WTC11 (cell line): ENCODE data around the gene HES6. TPM values are rescaled to one million over a fixed set of nuclear protein-coding genes. Genes with fewer than 3 reads are reported as not detected.

ENCODE experiments used
- ATAC-seq: fragments of 200-7000 bp; cut with Tn5 transposase; 2 replicates; pipeline ENCODE4 v1.10.0; 2021; ENCODE audit warnings: mild to moderate bottlenecking, moderate library complexity
- CTCF ChIA-PET: fragments of 300-600 bp; sonication (Branson Sonifier 250); formaldehyde crosslinking; loops from one replicate; lab custom pipeline; 2021; ENCODE audit warnings: antibody characterized with exemption; lab: Charles Lee
- POLR2A ChIA-PET: fragments of 350-600 bp; sonication (Branson Sonifier 250); formaldehyde crosslinking; loops from one replicate; lab custom pipeline; 2021; ENCODE audit warnings: antibody characterized with exemption; lab: Charles Lee
- DNase-seq: peaks from one replicate; pipeline ENCODE4 v3.0.0; 2021; ENCODE audit warnings: low spot score
- H3K27ac Mint-ChIP-seq: 2 replicates; pipeline ENCODE4 v1.8.0; 2021; ENCODE audit warnings: mixed read lengths
- H3K27me3 Mint-ChIP-seq: 2 replicates; pipeline ENCODE4 v1.8.0; 2021; ENCODE audit warnings: low read depth, mild to moderate bottlenecking, moderate library complexity, mixed read lengths
- H3K36me3 Mint-ChIP-seq: 2 replicates; pipeline ENCODE4 v1.8.0; 2021; ENCODE audit warnings: mixed read lengths
- H3K4me1 Mint-ChIP-seq: 2 replicates; pipeline ENCODE4 v1.8.0; 2022; ENCODE audit warnings: mixed read lengths
- H3K4me3 Mint-ChIP-seq: 2 replicates; pipeline ENCODE4 v1.8.0; 2021; ENCODE audit warnings: mild to moderate bottlenecking, moderate library complexity, mixed read lengths
- H3K9me3 Mint-ChIP-seq: 2 replicates; pipeline ENCODE4 v1.8.0; 2021; ENCODE audit warnings: mixed read lengths
- ATF3 ChIP-seq: sonication (generic); formaldehyde crosslinking; conservative IDR thresholded peaks from 2 replicates; pipeline ENCODE4 v1.8.1; 2022; ENCODE audit warnings: mild to moderate bottlenecking, missing genetic modification reagents
- ATF6 ChIP-seq: sonication (generic); formaldehyde crosslinking; IDR thresholded peaks from 2 replicates; pipeline ENCODE4 v1.8.1; 2023; ENCODE audit warnings: mild to moderate bottlenecking, missing genetic modification reagents
- EMX1 ChIP-seq: fragments of 250-450 bp; sonication (Bioruptor Pico); IDR thresholded peaks from 2 replicates; pipeline ENCODE4 v1.8.0; 2021; ENCODE audit warnings: mild to moderate bottlenecking
- ESRRA ChIP-seq: sonication (generic); formaldehyde crosslinking; IDR thresholded peaks from 2 replicates; pipeline ENCODE4 v1.8.1; 2022; ENCODE audit warnings: mild to moderate bottlenecking, missing genetic modification reagents, borderline replicate concordance
- ETV6 ChIP-seq: sonication (generic); formaldehyde crosslinking; IDR thresholded peaks from 2 replicates; pipeline ENCODE4 v1.8.1; 2022; ENCODE audit warnings: mild to moderate bottlenecking, missing genetic modification reagents
- FOXK1 ChIP-seq: sonication (generic); formaldehyde crosslinking; IDR thresholded peaks from 2 replicates; pipeline ENCODE4 v1.8.0; 2022; ENCODE audit warnings: mild to moderate bottlenecking, moderate library complexity, missing genetic modification reagents
- GABPB1 ChIP-seq: sonication (generic); formaldehyde crosslinking; IDR thresholded peaks from 2 replicates; pipeline ENCODE4 v1.8.1; 2023; ENCODE audit warnings: mild to moderate bottlenecking, missing genetic modification reagents
- GTF2I ChIP-seq: fragments of 250-450 bp; sonication (Bioruptor Pico); conservative IDR thresholded peaks from 2 replicates; pipeline ENCODE4 v1.4.0; 2021; ENCODE audit warnings: mild to moderate bottlenecking
- HMGXB4 ChIP-seq: sonication (generic); formaldehyde crosslinking; IDR thresholded peaks from 2 replicates; pipeline ENCODE4 v1.8.1; 2023; ENCODE audit warnings: mild to moderate bottlenecking, moderate library complexity, missing genetic modification reagents
- MYBL2 ChIP-seq: sonication (generic); formaldehyde crosslinking; IDR thresholded peaks from 2 replicates; pipeline ENCODE4 v1.8.1; 2023; ENCODE audit warnings: mild to moderate bottlenecking, moderate library complexity, missing genetic modification reagents
- NFYB ChIP-seq: sonication (generic); formaldehyde crosslinking; conservative IDR thresholded peaks from 2 replicates; pipeline ENCODE4 v1.8.0; 2022; ENCODE audit warnings: low read depth, missing genetic modification reagents
- PRDM15 ChIP-seq: sonication (generic); formaldehyde crosslinking; IDR thresholded peaks from 2 replicates; pipeline ENCODE4 v1.8.0; 2022; ENCODE audit warnings: missing genetic modification reagents
- SP1 ChIP-seq: sonication (generic); formaldehyde crosslinking; conservative IDR thresholded peaks from 2 replicates; pipeline ENCODE4 v1.8.1; 2022; ENCODE audit warnings: missing genetic modification reagents
- TEAD4 ChIP-seq: sonication (generic); formaldehyde crosslinking; IDR thresholded peaks from 2 replicates; pipeline ENCODE4 v1.8.0; 2022; ENCODE audit warnings: mild to moderate bottlenecking, missing genetic modification reagents
- TP53 ChIP-seq: sonication (generic); formaldehyde crosslinking; IDR thresholded peaks from 2 replicates; pipeline ENCODE4 v1.8.1; 2023; ENCODE audit warnings: mild to moderate bottlenecking, missing genetic modification reagents
- ZBTB21 ChIP-seq: sonication (generic); formaldehyde crosslinking; IDR thresholded peaks from 2 replicates; pipeline ENCODE4 v1.8.1; 2023; ENCODE audit warnings: mild to moderate bottlenecking, missing genetic modification reagents, borderline replicate concordance
- ZNF532 ChIP-seq: fragments of 250-450 bp; sonication (Bioruptor Pico); IDR thresholded peaks from 2 replicates; pipeline ENCODE4 v1.9.0; 2021; ENCODE audit warnings: mild to moderate bottlenecking, borderline replicate concordance
- total RNA-seq: library from RNA; stranded (reverse); gene quantifications from 3 replicates; pipeline ENCODE4 v1.2.3, GENCODE V29; 2021

Gene HES6
- total RNA-seq, 1 experiment from 2014 or later: 52.1 TPM

GRCh38 chr2:238289574-238289973 is 49.7 kb upstream of the HES6 start (continued):
- TF ChIP-seq EMX1 (CRISPR knock-in tag): no peak
- TF ChIP-seq GTF2I (CRISPR knock-in tag): no peak
- TF ChIP-seq NFYB (CRISPR knock-in tag): no peak
- no peak for TF ChIP-seq ZBTB21 (CRISPR knock-in tag)
- TF ChIP-seq TEAD4 (CRISPR knock-in tag): no peak
- no peak for TF ChIP-seq GABPB1
- no peak for TF ChIP-seq ATF3 (CRISPR knock-in tag)
- TF ChIP-seq, all 79 proteins: peak for 0

GRCh38 chr2:238288650-238289573 is 49.1 kb upstream of the HES6 start:
- Mint-ChIP-seq H3K27ac (peak overlapping the region; percentile 58; the same call in 1 of the 2 replicates), H3K27me3 (peaks cover 4% of the 10 kb centered on the region; the same call in 1 of the 2 replicates), H3K4me3 (peak overlapping the region; percentile 79), H3K9me3 (no peaks in the 10 kb centered on the region), H3K4me1 (peaks cover 23% of the 10 kb centered on the region), H3K36me3 (no peaks in the 10 kb centered on the region)
- ATAC-seq (peak; percentile 85), DNase-seq (peak; percentile 99)
- ChIA-PET CTCF (interaction anchor here (1.0 to 6.9 kb wide), 7 partner anchors 11 to 79 kb away, joined by 3 to 50 read pairs (median 5); no protein-coding TSS in a partner anchor), POLR2A (interaction anchor here (1.6 kb wide), 1 partner anchor 11 kb away, joined by 4 read pairs; no protein-coding TSS in a partner anchor)
- TF ChIP-seq TP53 (CRISPR knock-in tag) (0 out of 2 replicates have a peak, but pooled peaks have one; percentile 2), MYBL2 (CRISPR knock-in tag) (peak; percentile 46; the same call in 1 of the 2 replicates), FOXK1 (CRISPR knock-in tag) (peak; percentile 93), ZNF532 (CRISPR knock-in tag) (no peak), SP1 (CRISPR knock-in tag) (peak; percentile 93), ESRRA (CRISPR knock-in tag) (no peak), ATF6 (CRISPR knock-in tag) (no peak), HMGXB4 (CRISPR knock-in tag) (peak; percentile 88), PRDM15 (no peak), NFYB (CRISPR knock-in tag) (peak; percentile 95), ETV6 (CRISPR knock-in tag) (peak; percentile 61)
